ENCODE measurements around the gene YEATS2.

GRCh38 chr3:183764847-183765731 lies 67.5 kb downstream of the YEATS2 start:
- TF ChIP-seq REST (IDR thresholded peaks at IDR 0.05; ENCODE audit: low read depth, low read length) (no peak), ELF1 (IDR thresholded peaks at IDR 0.05) (no peak), JUND (IDR thresholded peaks at IDR 0.05) (0 out of 2 replicates have a peak, but pooled peaks have one; percentile 12), FOXM1 (IDR thresholded peaks at IDR 0.05; ENCODE audit: low read depth) (no peak), CHD2 (IDR thresholded peaks at IDR 0.05; ENCODE audit: low read length, partially characterized antibody) (no peak), CTCF (IDR thresholded peaks at IDR 0.05) (no peak), FOXJ3 (CRISPR knock-in tag; IDR thresholded peaks at IDR 0.05) (no peak), EP300 (IDR thresholded peaks at IDR 0.05; ENCODE audit: borderline replicate concordance in 1 of 2, low read depth in 1 of 2, low read length in 1 of 2) (no peak), MXI1 (IDR thresholded peaks at IDR 0.05; ENCODE audit: low read depth, low read length) (no peak), MAX (IDR thresholded peaks at IDR 0.05; ENCODE audit: low read depth) (0 out of 2 replicates have a peak, but pooled peaks have one; percentile 5), TEAD4 (IDR thresholded peaks at IDR 0.05; ENCODE audit: borderline replicate concordance, insufficient read depth) (0 out of 2 replicates have a peak, but pooled peaks have one; percentile 34), USF2 (IDR thresholded peaks at IDR 0.05; ENCODE audit: borderline replicate concordance, low read depth, low read length) (no peak)

Data from SK-N-SH (cell line).